HG02610 (cell line): ENCODE data around the gene SLC12A4.

Experiments
- ATAC-seq: cut with Tn5 transposase; IDR thresholded peaks from one replicate; pipeline ENCODE4 v1.9.1; 2021; ENCODE audit warnings: mild to moderate bottlenecking, moderate library complexity; ENCODE audit not compliant: unreplicated experiment

The SLC12A4 gene

GRCh38 chr16:67902831-67903230, 65.6 kb downstream of the SLC12A4 start:
- ATAC-seq: no peak

GRCh38 chr16:67901734-67902133, 66.7 kb downstream of the SLC12A4 start:
- ATAC-seq: no peak

- no peak for ATAC-seq
Measured at GRCh38 chr16:67897231-67897630, 71.2 kb downstream of the SLC12A4 start.

GRCh38 chr16:67893743-67894399, 74.6 kb downstream of the SLC12A4 start:
- ATAC-seq: peak; percentile 7
